ENCODE data around the gene PPP1R13B. TPM values are rescaled to one million over a fixed set of nuclear protein-coding genes. Genes with fewer than 3 reads are reported as not detected.

The PPP1R13B gene
- total RNA-seq, 1 experiment from 2014 or later: 19.0 TPM

- Histone ChIP-seq H3K36me3 (ENCODE audit: control insufficient read depth, insufficient read depth, low read length) (peaks cover 5% of the 10 kb centered on the region; the same call in 1 of the 2 replicates), H3K27me3 (ENCODE audit: control insufficient read depth, insufficient read depth, low read length) (no peaks in the 10 kb centered on the region), H3K4me3 (ENCODE audit: low read depth in 2 of 2, low read length in 2 of 2) (no peak overlapping the region), H3K9me3 (ENCODE audit: control insufficient read depth, insufficient read depth, low read depth, low read length) (no peaks in the 10 kb centered on the region), H3K27ac (ENCODE audit: low read length) (no peak overlapping the region), H3K4me1 (ENCODE audit: control insufficient read depth, insufficient read depth, low read length) (no peaks in the 10 kb centered on the region)
- DNase-seq (ENCODE audit: low read depth, low spot score) (no peak), ATAC-seq (no peak)
- POLR2A ChIA-PET: interaction anchor here (0.5 kb wide), 1 partner anchor 34 kb away, joined by 6 read pairs; no protein-coding TSS in a partner anchor
- no TSS peak for BruUV-seq (replicated peaks)
- in situ Hi-C loops (cut with HindIII; ENCODE audit: low pct_unique_long_range_greater_than_20kb, low sequenced_read_pairs): no loop called here
- intact Hi-C loops (cut with micrococcal nuclease; ENCODE audit: unreplicated experiment): no loop called here
- TF ChIP-seq REST (IDR thresholded peaks at IDR 0.05; ENCODE audit: insufficient read depth in 1 of 2, low read depth in 2 of 2, low read length in 1 of 2) (no peak), POLR2AphosphoS5 (IDR thresholded peaks at IDR 0.05; ENCODE audit: low read depth, low read length) (no peak), CTCF (IDR thresholded peaks at IDR 0.05) (no peak), SIN3A (IDR thresholded peaks at IDR 0.05; ENCODE audit: borderline replicate concordance, insufficient read depth, low read depth, low read length) (no peak), TCF7L2 (IDR thresholded peaks at IDR 0.05; ENCODE audit: low read depth, low read length) (no peak)
- CTCF ChIA-PET: no interaction called here
Measured at GRCh38 chr14:103686831-103687485, 160.4 kb downstream of the PPP1R13B start.

GRCh38 chr14:103685276-103686211, 161.8 kb downstream of the PPP1R13B start:
- TF ChIP-seq CTCF (IDR thresholded peaks at IDR 0.05) (no peak), REST (IDR thresholded peaks at IDR 0.05; ENCODE audit: insufficient read depth in 1 of 2, low read depth in 2 of 2, low read length in 1 of 2) (no peak), POLR2AphosphoS5 (IDR thresholded peaks at IDR 0.05; ENCODE audit: low read depth, low read length) (no peak), SIN3A (IDR thresholded peaks at IDR 0.05; ENCODE audit: borderline replicate concordance, insufficient read depth, low read depth, low read length) (no peak), TCF7L2 (IDR thresholded peaks at IDR 0.05; ENCODE audit: low read depth, low read length) (no peak)
- Histone ChIP-seq H3K4me3 (ENCODE audit: low read depth in 2 of 2, low read length in 2 of 2) (no peak overlapping the region), H3K27ac (ENCODE audit: low read length) (no peak overlapping the region), H3K27me3 (ENCODE audit: control insufficient read depth, insufficient read depth, low read length) (no peaks in the 10 kb centered on the region), H3K9me3 (ENCODE audit: control insufficient read depth, insufficient read depth, low read depth, low read length) (no peaks in the 10 kb centered on the region), H3K4me1 (ENCODE audit: control insufficient read depth, insufficient read depth, low read length) (no peaks in the 10 kb centered on the region), H3K36me3 (ENCODE audit: control insufficient read depth, insufficient read depth, low read length) (peaks cover 5% of the 10 kb centered on the region; the same call in 1 of the 2 replicates)
- DNase-seq (ENCODE audit: low read depth, low spot score) (no peak), ATAC-seq (no peak)
- no TSS peak for BruUV-seq (replicated peaks)
- in situ Hi-C loops (cut with HindIII; ENCODE audit: low pct_unique_long_range_greater_than_20kb, low sequenced_read_pairs): no loop called here
- ChIA-PET POLR2A (no interaction called here), CTCF (no interaction called here)
- intact Hi-C loops (cut with micrococcal nuclease; ENCODE audit: unreplicated experiment): no loop called here
